Right cardiac atrium (tissue), 5 donors: ENCODE measurements around the gene PPP1R12C. TPM values are rescaled to one million over a fixed set of nuclear protein-coding genes. Genes with fewer than 3 reads are reported as not detected.
A peak's percentile ranks its signal among the peaks of the same experiment; 100 is the strongest.

Source experiments
- ATAC-seq, 2 donors: fragments of 200-7000 bp; cut with Tn5 transposase; one replicate each; pipeline versions ENCODE4 v1.8.0 to v1.9.1; 2020; ENCODE audit warnings: moderate library complexity in 2 of 2, mild to moderate bottlenecking in 1 of 2
- DNase-seq, 3 donors: peaks; one replicate each; pipeline ENCODE4 v3.0.0-alpha.2; 2020
- H3K27ac ChIP-seq: one replicate; pipeline ENCODE4 v1.5.1; 2013; ENCODE audit warnings: mild to moderate bottlenecking, low read length, control low read depth, moderate library complexity
- H3K27me3 ChIP-seq: one replicate; pipeline ENCODE4 v1.6.1; 2013; ENCODE audit not compliant: control insufficient read depth, insufficient read depth
- H3K4me1 ChIP-seq: one replicate; pipeline ENCODE4 v1.6.1; 2013; ENCODE audit warnings: low read length; ENCODE audit not compliant: control insufficient read depth, insufficient read depth
- H3K4me3 ChIP-seq: one replicate; pipeline ENCODE4 v1.5.1; 2013; ENCODE audit warnings: low read length, control low read depth
- H3K9me3 ChIP-seq: one replicate; pipeline ENCODE4 v1.6.1; 2013; ENCODE audit warnings: low read length; ENCODE audit not compliant: control insufficient read depth
- WGBS: extraction: QIAGEN DNeasy Blood & Tissue Kit; methylation state at CpG from one replicate; pipeline ENCODE4 v1.1.7; 2013; 5-methylcytosine and 5-hydroxymethylcytosine counted together
- intact Hi-C, 4 donors: fragments of 100-400 bp; cut with DNase I; formaldehyde crosslinking; loops; one replicate each; pipeline versions ENCODE4 v1.11.0 to v1.14.0; 2022 to 2023
- polyA plus RNA-seq: library from polyadenylated mRNA; stranded (reverse); fragments of 200-250 nt; gene quantifications from one replicate; pipeline ENCODE4 v1.2.3, GENCODE V29; 2013
- total RNA-seq, 4 donors: library from RNA; stranded (reverse); fragmentation: NEBNext Ultra II Directional; extraction: Animal tissue kit (Norgen Biotek cat#: 25700); gene quantifications; one replicate each; pipeline ENCODE4 v1.2.1, GENCODE V29; 2021
- donor health status: healthy with polysubstance abuse.
- donor health status: DM: no; HTN: yes; CAD: no.
- donor health status: DM: no; HTN: no; CAD: no.
- donor health status: DM: no; HTN: yes; CAD: no; lungs with severe emphysema.
- donor health status: DM: yes; HTN: yes; CAD: no.

PPP1R12C gene
- total and polyA plus RNA-seq, 5 donors: 125 to 244 (median 152) TPM

GRCh38 chr19:55095260-55096060 is 22.0 kb downstream of the PPP1R12C start:
- intact Hi-C loops: no loop called here
- peak in 2 of 3 donors; percentile 28 to 53 for DNase-seq
- 86% methylated on average over 23 of the region's 23 CpGs for WGBS

GRCh38 chr19:55094456-55095259 is 22.8 kb downstream of the PPP1R12C start:
- intact Hi-C loops: no loop called here
- Histone ChIP-seq H3K4me3 (no peak overlapping the region), H3K4me1 (no peaks in the 10 kb centered on the region), H3K27me3 (no peaks in the 10 kb centered on the region), H3K27ac (no peak overlapping the region), H3K9me3 (no peaks in the 10 kb centered on the region)
- WGBS: 82% methylated on average over 32 of the region's 32 CpGs
- DNase-seq (peak in 1 of 3 donors; percentile 50), ATAC-seq (no peak)

More at GRCh38 chr19:55095260-55096060, 22.0 kb downstream of the PPP1R12C start:
- Histone ChIP-seq H3K27ac (no peak overlapping the region), H3K27me3 (no peaks in the 10 kb centered on the region), H3K4me1 (no peaks in the 10 kb centered on the region), H3K9me3 (no peaks in the 10 kb centered on the region), H3K4me3 (no peak overlapping the region)
- ATAC-seq: no peak

- WGBS: 88% methylated on average over 49 of the region's 49 CpGs
- intact Hi-C loops: no loop called here
- Histone ChIP-seq H3K4me3 (no peak overlapping the region), H3K27me3 (no peaks in the 10 kb centered on the region), H3K4me1 (peaks cover 4% of the 10 kb centered on the region), H3K27ac (no peak overlapping the region), H3K9me3 (no peaks in the 10 kb centered on the region)
- DNase-seq: no peak
- peak in 1 of 2 donors; percentile 3 for ATAC-seq
Measured at GRCh38 chr19:55092423-55093318, 24.8 kb downstream of the PPP1R12C start.

- peaks cover 4% of the 10 kb centered on the region for H3K4me1 ChIP-seq
- peak in 1 of 3 donors; percentile 58 for DNase-seq
- H3K27ac ChIP-seq: no peak overlapping the region
- 85% methylated on average over 27 of the region's 27 CpGs for WGBS
- intact Hi-C loops: no loop called here
- no peak for ATAC-seq
- H3K4me3 ChIP-seq: no peak overlapping the region
- no peaks in the 10 kb centered on the region for H3K27me3 ChIP-seq
- H3K9me3 ChIP-seq: no peaks in the 10 kb centered on the region
Measured at GRCh38 chr19:55091955-55092354, 25.5 kb downstream of the PPP1R12C start.

DNA sequence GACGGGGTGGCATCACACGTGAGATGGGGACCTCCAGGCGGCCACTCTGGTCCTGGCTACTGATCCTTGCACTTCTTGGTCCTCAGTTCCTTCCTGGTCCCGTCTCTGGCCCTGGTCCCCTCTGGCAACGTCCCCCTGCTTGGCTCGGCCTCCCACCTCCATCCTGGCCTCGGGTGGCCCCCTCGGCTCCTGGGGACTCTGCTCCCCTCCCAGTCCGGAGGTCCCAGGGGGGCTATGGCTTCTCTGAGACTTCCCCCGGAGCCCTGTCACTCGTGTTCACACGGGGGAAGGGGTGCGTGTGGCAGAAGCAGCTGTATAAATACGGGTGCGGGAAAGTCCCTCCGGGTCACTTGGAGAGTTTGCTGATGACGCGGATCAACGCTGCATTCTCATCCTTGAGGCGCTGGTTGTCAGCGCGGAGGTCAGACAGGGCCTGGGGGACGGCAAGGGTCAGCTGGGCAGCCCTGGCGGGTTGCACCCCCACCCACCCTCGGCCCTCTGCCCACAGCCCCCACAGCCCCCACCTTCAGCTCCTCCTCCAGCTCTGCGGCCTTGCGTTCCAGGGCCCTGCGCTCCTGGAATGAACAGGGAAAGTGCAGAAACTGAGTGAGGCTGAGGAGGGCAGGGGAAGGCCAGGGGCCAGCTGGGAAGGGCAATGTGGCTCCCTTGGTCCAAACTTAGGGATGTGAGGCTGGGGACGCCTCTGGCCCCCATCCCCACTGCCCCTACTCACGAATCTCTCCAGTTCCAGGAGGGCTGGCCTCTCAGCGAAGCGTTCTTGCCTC is 26.1 kb downstream of the PPP1R12C start:
- DNase-seq (no peak), ATAC-seq (no peak)
- intact Hi-C loops: no loop called here
- Histone ChIP-seq H3K27me3 (no peaks in the 10 kb centered on the region), H3K4me1 (peaks cover 4% of the 10 kb centered on the region), H3K27ac (no peak overlapping the region), H3K9me3 (no peaks in the 10 kb centered on the region), H3K4me3 (no peak overlapping the region)
- WGBS: 81% methylated on average over 32 of the region's 32 CpGs

DNA sequence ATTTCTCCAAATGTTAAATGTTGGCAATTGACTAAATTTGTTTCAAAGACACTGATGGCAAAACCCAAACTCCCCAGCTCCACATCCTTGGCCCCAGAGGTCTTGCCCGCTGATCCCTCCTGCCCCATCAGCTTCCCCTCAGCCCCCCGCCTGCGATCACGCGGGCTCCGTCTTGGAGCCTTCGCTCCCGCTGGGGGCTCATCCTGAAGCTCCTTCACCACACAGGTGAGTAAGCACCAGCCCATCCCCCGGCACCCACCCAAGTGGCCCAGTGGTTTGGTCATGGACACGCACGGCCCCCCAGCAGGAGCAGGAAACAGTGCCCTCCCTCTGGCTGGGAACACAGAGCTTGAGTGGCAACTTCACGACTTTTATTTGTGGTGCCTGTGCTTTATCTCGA is 26.9 kb downstream of the PPP1R12C start:
- 96% methylated on average over 13 of the region's 13 CpGs for WGBS
- Histone ChIP-seq H3K4me1 (peaks cover 4% of the 10 kb centered on the region), H3K27ac (no peak overlapping the region), H3K9me3 (no peaks in the 10 kb centered on the region), H3K4me3 (no peak overlapping the region), H3K27me3 (no peaks in the 10 kb centered on the region)
- DNase-seq (peak in 1 of 3 donors; percentile 23), ATAC-seq (no peak)
- intact Hi-C loops: no loop called here

- WGBS: 72% methylated on average over 3 of the region's 3 CpGs
Measured at GRCh38 chr19:55089342-55089944, 28.0 kb downstream of the PPP1R12C start.

GRCh38 chr19:55088543-55089341 is 28.7 kb downstream of the PPP1R12C start:
- H3K9me3 ChIP-seq: no peaks in the 10 kb centered on the region
- peak in 1 of 2 donors; percentile 5 for ATAC-seq
- H3K4me1 ChIP-seq: peaks cover 4% of the 10 kb centered on the region
- H3K4me3 ChIP-seq: no peak overlapping the region
- 48% methylated on average over 18 of the region's 18 CpGs for WGBS
- no peak overlapping the region for H3K27ac ChIP-seq
- H3K27me3 ChIP-seq: no peaks in the 10 kb centered on the region
- intact Hi-C loops: no loop called here
- DNase-seq: peak; percentile 76 to 93 (median 92)

More at GRCh38 chr19:55089342-55089944, 28.0 kb downstream of the PPP1R12C start:
- Histone ChIP-seq H3K27me3 (no peaks in the 10 kb centered on the region), H3K4me3 (no peak overlapping the region), H3K9me3 (no peaks in the 10 kb centered on the region), H3K27ac (no peak overlapping the region), H3K4me1 (peaks cover 4% of the 10 kb centered on the region)
- no peak for DNase-seq
- no peak for ATAC-seq
- intact Hi-C loops: no loop called here

DNA sequence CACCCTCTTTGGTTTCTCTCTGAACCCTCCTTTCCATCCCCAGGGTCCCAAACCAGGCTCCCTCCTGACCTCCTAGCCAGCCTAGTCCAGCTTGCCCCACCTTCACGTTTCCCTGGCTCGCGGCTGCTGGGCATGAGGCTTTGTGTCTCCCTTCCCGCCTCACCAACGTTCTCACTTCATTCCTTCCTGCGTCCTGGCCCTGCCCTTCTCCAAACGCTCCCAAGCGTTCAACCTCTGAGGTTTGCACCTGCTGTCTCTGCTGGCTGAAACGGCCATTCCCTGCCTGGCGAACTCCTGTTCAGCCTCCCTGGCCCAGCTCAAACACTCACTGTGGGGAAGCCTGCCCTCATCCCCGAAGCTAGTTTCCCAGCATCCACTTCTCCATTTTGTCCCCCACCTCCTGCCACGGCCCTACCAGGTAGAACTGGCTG is 29.4 kb downstream of the PPP1R12C start:
- intact Hi-C loops: no loop called here
- Histone ChIP-seq H3K4me3 (no peak overlapping the region), H3K27ac (no peak overlapping the region), H3K4me1 (peaks cover 4% of the 10 kb centered on the region), H3K27me3 (no peaks in the 10 kb centered on the region), H3K9me3 (no peaks in the 10 kb centered on the region)
- WGBS: 62% methylated on average over 12 of the region's 12 CpGs
- ATAC-seq (no peak), DNase-seq (no peak)
